Cardiac ventricle fibroblast (primary cell): ENCODE results near the gene MYT1. TPM values are rescaled to one million over a fixed set of nuclear protein-coding genes. Genes with fewer than 3 reads are reported as not detected.

Experiments used
- total RNA-seq: library from RNA; depleted of rRNA; stranded (reverse); fragments of >200 nt; gene quantifications from 2 replicates; pipeline ENCODE4 v1.2.3, GENCODE V29; 2015

The MYT1 gene
- total RNA-seq, result not detected in 2 replicates

DNA sequence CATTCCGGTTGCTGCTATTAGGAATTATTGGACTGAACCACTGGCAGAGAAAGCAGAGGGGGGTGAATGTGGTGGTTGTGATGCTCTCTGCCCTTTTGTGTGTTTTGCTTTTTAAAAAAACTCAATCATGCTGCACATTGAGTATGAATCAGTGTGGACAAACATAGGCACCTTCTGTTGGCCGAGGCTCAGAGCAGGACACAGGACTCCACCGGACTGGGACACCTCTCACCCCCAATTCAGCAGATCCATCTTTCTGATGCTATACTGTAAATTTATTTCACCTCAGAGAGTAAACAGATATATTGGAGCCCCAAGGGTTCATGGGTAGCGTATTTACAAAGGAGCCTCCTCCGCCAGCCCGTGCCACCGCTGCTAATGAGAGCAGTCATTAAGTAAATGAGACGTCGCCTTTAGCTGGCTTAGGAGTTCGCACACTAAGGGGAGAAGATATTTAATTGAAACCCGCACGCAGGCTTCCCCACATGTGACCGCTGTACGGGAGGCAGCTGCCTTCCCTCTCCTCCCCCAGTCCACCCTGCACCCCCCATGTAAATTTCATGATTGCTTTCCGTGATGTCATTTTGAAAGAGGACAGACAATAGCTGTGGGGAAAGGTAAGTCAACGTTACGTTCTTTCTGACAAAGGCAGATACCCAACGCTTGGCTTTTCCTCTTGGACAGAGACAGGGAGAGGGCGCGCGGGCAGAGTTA, at the start of gene MYT1:
Gene MYT1 (plus strand): TSS at position 330 of the 714 bp plus-strand sequence. CDS start 34,410 bp downstream, outside the sequence.

DNA sequence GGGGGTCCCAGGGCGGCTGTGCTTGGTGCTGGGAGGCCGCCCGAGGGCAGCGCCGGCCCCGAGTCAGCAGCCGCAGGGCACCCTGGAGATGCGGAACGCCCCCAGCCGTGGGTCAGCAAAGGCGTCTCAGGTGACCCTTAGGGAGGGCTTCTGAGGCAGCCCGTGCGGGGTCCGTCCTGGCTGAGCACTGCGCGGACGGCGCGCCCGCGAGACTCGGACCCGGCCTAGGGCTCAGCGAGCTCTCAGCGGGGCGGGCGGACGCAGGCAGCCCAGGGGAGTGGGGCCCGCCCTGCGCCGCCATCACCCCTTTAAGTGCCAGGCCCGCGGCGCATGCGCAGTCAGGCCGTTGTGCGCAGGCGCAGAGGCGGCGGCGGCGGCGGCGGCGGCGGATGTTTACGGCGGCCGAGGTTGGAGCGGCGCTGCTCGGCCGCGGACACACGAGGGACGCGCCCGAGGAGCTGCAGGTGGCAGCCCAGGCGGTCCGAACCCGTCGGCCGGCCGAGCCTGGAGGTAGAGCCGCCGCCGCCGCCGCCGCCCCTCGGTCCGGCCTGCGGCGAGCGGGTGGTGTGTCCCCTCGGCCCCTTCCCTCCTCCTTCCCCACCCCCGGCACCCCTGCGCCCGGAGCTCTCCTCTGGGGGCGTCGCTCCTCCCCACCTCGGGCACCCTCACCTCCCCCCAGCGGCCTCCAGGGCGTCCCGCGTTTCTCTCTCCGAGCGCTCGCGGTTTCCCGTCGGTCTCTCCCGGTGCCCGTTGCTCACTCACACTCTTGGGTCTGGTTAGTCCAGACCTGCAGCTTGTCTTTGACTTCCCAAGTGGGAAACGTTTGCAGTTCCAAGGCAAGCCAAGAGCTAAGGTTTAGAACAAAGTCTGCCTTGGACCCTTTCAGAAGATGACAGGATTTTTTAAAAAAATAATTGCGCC, 91.4 kb downstream of the MYT1 start, which contains the start of gene PCMTD2:
Gene PCMTD2 (plus strand): TSS at position 388 of the 921 bp plus-strand sequence. CDS start 4,218 bp downstream, outside the sequence.

Other genes starting within 250 kb of the MYT1 start
- 9.9 and 12.8 TPM in 2 replicates for gene UCKL1, start 208.0 kb upstream of the MYT1 start, total RNA-seq
- 13.3 and 14.0 TPM in 2 replicates for gene ZNF512B, start 194.5 kb upstream of the MYT1 start, total RNA-seq
- gene SAMD10, start 184.8 kb upstream of the MYT1 start, total RNA-seq, result not detected in 2 replicates
- 52.2 and 56.1 TPM in 2 replicates for gene PRPF6, start 183.3 kb upstream of the MYT1 start, total RNA-seq
- 0.34 and 0.87 TPM in 2 replicates for gene C20orf204, start 128.3 kb upstream of the MYT1 start, total RNA-seq
- 1.7 and 3.2 TPM in 2 replicates for gene SOX18, start 114.8 kb upstream of the MYT1 start, total RNA-seq
- gene TCEA2, start 101.3 kb upstream of the MYT1 start, total RNA-seq, result 26.6 and 26.8 TPM in 2 replicates
- 8.2 and 11.9 TPM in 2 replicates for gene RGS19, start 84.9 kb upstream of the MYT1 start, total RNA-seq
- 0.34 and 0.44 TPM in 2 replicates for gene OPRL1, start 84.4 kb upstream of the MYT1 start, total RNA-seq
- gene LKAAEAR1, start 80.1 kb upstream of the MYT1 start, total RNA-seq, result 2.1 TPM in 2 replicates
- not detected in 2 replicates for gene NPBWR2, start 56.9 kb upstream of the MYT1 start, total RNA-seq
- 26.1 and 48.2 TPM in 2 replicates for gene PCMTD2, start 91.3 kb downstream of the MYT1 start, total RNA-seq